HepG2 (cell line): Measurements from ENCODE around the gene DLX3. TPM values are rescaled to one million over a fixed set of nuclear protein-coding genes. Genes with fewer than 3 reads are reported as not detected.

ENCODE experiments used
- ATAC-seq: fragments of 200-7000 bp; cut with Tn5 transposase; 3 replicates; pipeline ENCODE4 v1.9.1; 2020; ENCODE audit warnings: mild to moderate bottlenecking, moderate library complexity
- BruUV-seq: library from RNA; stranded (reverse); fragments of 400-500 nt; replicated peaks from 2 replicates; lab custom pipeline; 2021; lab: Mats Ljungman, UMichigan
- CTCF ChIA-PET: fragments of 300-600 bp; formaldehyde crosslinking; extraction: SDS; loops from one replicate; lab custom pipeline; 2021; ENCODE audit warnings: low total read pairs, inconsistent platforms, low intra/inter-chr PET ratio; lab: Yijun Ruan, JAX
- POLR2A ChIA-PET: fragments of 350-600 bp; sonication (Branson Sonifier 250); formaldehyde crosslinking; loops from one replicate; lab custom pipeline; 2020; ENCODE audit warnings: antibody characterized with exemption, inconsistent platforms; lab: Yijun Ruan, JAX
- DNase-seq: peaks from one replicate; pipeline ENCODE4 v3.0.0-alpha.2; 2015; ENCODE audit warnings: low spot score
- FAIRE-seq: peaks from 3 replicates; lab custom pipeline; 2011; peaks lifted over from hg19 to GRCh38; lab: Jason Lieb, UNC
- H2AFZ ChIP-seq: one replicate; pipeline ENCODE4 v1.6.1; 2011; ENCODE audit warnings: low read length, inconsistent platforms
- H3K27ac ChIP-seq: fragments of 300-600 bp; 3 replicates; pipeline ENCODE4 v1.8.0; 2011; ENCODE audit warnings: mixed run types, mild to moderate bottlenecking, mixed read lengths, low read length, inconsistent platforms; ENCODE audit not compliant: insufficient read depth; ENCODE audit errors: extremely low read length
- H3K27me3 ChIP-seq, 2 experiments: fragments of 200-600 bp in 1 of 2; 2 replicates in 1 of 2; 3 replicates in 1 of 2; pipeline versions ENCODE4 v1.6.0 to v1.8.0; 2011; ENCODE audit warnings: low read length in 2 of 2, mild to moderate bottlenecking in 2 of 2, moderate library complexity in 2 of 2, inconsistent platforms in 1 of 2; ENCODE audit not compliant: insufficient read depth in 2 of 2, control insufficient read depth in 1 of 2
- H3K36me3 ChIP-seq, 2 experiments: fragments of 200-600 bp in 1 of 2; replicated peaks in 1 of 2; 2 replicates in 1 of 2; 3 replicates in 1 of 2; pipeline versions ENCODE4 v1.5.1 to v1.8.0; 2011; ENCODE audit warnings: low read length in 2 of 2, inconsistent platforms in 1 of 2; ENCODE audit not compliant: insufficient read depth in 2 of 2, control insufficient read depth in 1 of 2
- H3K4me1 ChIP-seq: 2 replicates; pipeline ENCODE4 v1.5.1; 2012; ENCODE audit warnings: low read length, inconsistent platforms; ENCODE audit not compliant: insufficient read depth
- H3K4me2 ChIP-seq: 2 replicates; pipeline ENCODE4 v1.6.0; 2011; ENCODE audit warnings: low read depth, low read length, inconsistent platforms
- H3K4me3 ChIP-seq, 3 experiments: fragments of 200-600 bp in 1 of 3; sonication (generic), shearing (Covaris generic) in 1 of 3; replicated peaks in 1 of 3; 2 replicates each; pipeline ENCODE4 v1.5.1; 2011 to 2016; ENCODE audit warnings: low read length in 3 of 3, inconsistent platforms in 2 of 3, low read depth in 2 of 3, mild to moderate bottlenecking in 2 of 3, control low read depth in 1 of 3, mixed read lengths in 1 of 3; ENCODE audit not compliant: insufficient read depth in 1 of 3
- H3K79me2 ChIP-seq: one replicate; pipeline ENCODE4 v1.6.1; 2011; ENCODE audit warnings: low read length, inconsistent platforms; ENCODE audit not compliant: insufficient read depth
- H3K9ac ChIP-seq: 2 replicates; pipeline ENCODE4 v1.6.0; 2011; ENCODE audit warnings: mild to moderate bottlenecking, low read depth, low read length, inconsistent platforms; ENCODE audit not compliant: insufficient read depth
- H3K9me3 ChIP-seq: 2 replicates; pipeline ENCODE4 v1.5.1; 2012; ENCODE audit warnings: mild to moderate bottlenecking, low read length
- H4K20me1 ChIP-seq: 2 replicates; pipeline ENCODE4 v1.6.0; 2011; ENCODE audit warnings: inconsistent platforms, mild to moderate bottlenecking, low read length, moderate library complexity; ENCODE audit not compliant: insufficient read depth
- JARID2 ChIP-seq: sonication (generic); formaldehyde crosslinking; IDR thresholded peaks from 2 replicates; pipeline ENCODE4 v1.8.1; 2023; ENCODE audit warnings: missing genetic modification reagents, inconsistent platforms; ENCODE audit not compliant: insufficient replicate concordance
- LCORL ChIP-seq, 2 experiments: fragments of 450-650 bp in 1 of 2; sonication (generic) in 1 of 2; formaldehyde crosslinking in 1 of 2; IDR thresholded peaks; 2 replicates each; pipeline versions ENCODE4 v1.5.0 to v1.6.1; 2017 to 2020; ENCODE audit warnings: antibody characterized with exemption in 1 of 2, missing genetic modification reagents in 1 of 2
- MAFK ChIP-seq, 2 experiments: IDR thresholded peaks in 1 of 2; conservative IDR thresholded peaks in 1 of 2; 2 replicates each; pipeline ENCODE4 v1.6.1; 2011; ENCODE audit warnings: improper control_type of control experiment in 2 of 2, low read length in 2 of 2
- MNT ChIP-seq: fragments of 450-650 bp; IDR thresholded peaks from 2 replicates; pipeline ENCODE4 v1.6.1; 2016
- RAD21 ChIP-seq: fragments of 450-650 bp; formaldehyde crosslinking; IDR thresholded peaks from 2 replicates; pipeline ENCODE4 v1.5.0; 2020; ENCODE audit warnings: mild to moderate bottlenecking
- SKIL ChIP-seq: sonication (generic); formaldehyde crosslinking; IDR thresholded peaks from 2 replicates; pipeline ENCODE4 v1.8.0; 2022; ENCODE audit warnings: missing genetic modification reagents, mild to moderate bottlenecking, moderate library complexity, borderline replicate concordance
- ZBTB4 ChIP-seq: sonication (generic); formaldehyde crosslinking; IDR thresholded peaks from 2 replicates; pipeline ENCODE4 v1.4.0; 2020; ENCODE audit warnings: missing genetic modification reagents, mild to moderate bottlenecking, borderline replicate concordance
- ZBTB8A ChIP-seq: sonication (generic); formaldehyde crosslinking; IDR thresholded peaks from 2 replicates; pipeline ENCODE4 v1.4.0; 2020; ENCODE audit warnings: mild to moderate bottlenecking, low read depth, missing genetic modification reagents, borderline replicate concordance
- ZNF616 ChIP-seq: sonication (generic); formaldehyde crosslinking; IDR thresholded peaks from 2 replicates; pipeline ENCODE4 v1.5.0; 2020; ENCODE audit warnings: low read depth, mild to moderate bottlenecking, missing genetic modification reagents
- ZNF788 ChIP-seq: sonication (generic); formaldehyde crosslinking; IDR thresholded peaks from 2 replicates; pipeline ENCODE4 v1.5.0; 2020; ENCODE audit warnings: mild to moderate bottlenecking, missing genetic modification reagents, borderline replicate concordance
- ZNF816 ChIP-seq: sonication (generic); formaldehyde crosslinking; IDR thresholded peaks from 2 replicates; pipeline ENCODE4 v1.8.0; 2022; ENCODE audit warnings: missing genetic modification reagents, mild to moderate bottlenecking, borderline replicate concordance
- WGBS: methylation state at CpG from one replicate; pipeline ENCODE4 v1.1.6; 2017; ENCODE audit warnings: low lambda C conversion rate; 5-methylcytosine and 5-hydroxymethylcytosine counted together
- in situ Hi-C: cut with HindIII; loops from 2 replicates; pipeline ENCODE4 v1.10.0; 2017; ENCODE audit warnings: low pct_unique_long_range_greater_than_20kb; ENCODE audit not compliant: extremely low pct_ligation_motif_present
- intact Hi-C: fragments of 100-400 bp; cut with micrococcal nuclease; formaldehyde crosslinking; loops from one replicate; pipeline ENCODE4 v1.10.0; 2022; ENCODE audit not compliant: unreplicated experiment
- polyA plus RNA-seq, 8 experiments: library from polyadenylated mRNA; depleted of rRNA in 3 of 8; stranded (reverse) in 7 of 8; unstranded in 1 of 8; fragments of >200 nt; fragmentation: Illumina TruSeq in 4 of 8; extraction: Trizol in 4 of 8; gene quantifications; 2 replicates each; pipeline versions ENCODE4 v1.2.1 to v1.2.3, GENCODE V29; 2011 to 2016; ENCODE audit warnings: low read depth in 4 of 8, missing spikeins in 1 of 8, mixed read lengths in 1 of 8; ENCODE audit not compliant: insufficient read depth in 1 of 8
- total RNA-seq, 5 experiments: library from RNA; depleted of rRNA; stranded (reverse); fragments of >200 nt; fragmentation: Illumina TruSeq; extraction: Trizol; gene quantifications; 2 replicates each; pipeline ENCODE4 v1.2.3, GENCODE V29; 2016; ENCODE audit warnings: low read depth in 1 of 5

Gene DLX3
- total and polyA plus RNA-seq, 2 of the 13 experiments (the other 11 are each of a cell fraction or from before 2014, with no cell fraction given), result 0.03 TPM; not detected in 1

GRCh38 chr17:50023520-50023919 lies 28.5 kb upstream of the DLX3 start:
- Histone ChIP-seq H2AFZ (no peak overlapping the region), H3K4me3 (no peak overlapping the region), H3K9ac (no peak overlapping the region), H3K79me2 (no peaks in the 10 kb centered on the region), H3K9me3 (no peaks in the 10 kb centered on the region), H3K27ac (no peak overlapping the region), H4K20me1 (no peaks in the 10 kb centered on the region), H3K4me1 (peaks cover 12% of the 10 kb centered on the region), H3K27me3 (no peaks in the 10 kb centered on the region; a peak in 1 of 5 replicates), H3K36me3 (no peaks in the 10 kb centered on the region), H3K4me2 (no peak overlapping the region)
- 63% methylated on average over 8 of the region's 8 CpGs for WGBS
- TF ChIP-seq ZBTB4 (CRISPR knock-in tag) (no peak), LCORL (IDR thresholded peaks at IDR 0.05) (no peak), LCORL (CRISPR knock-in tag; IDR thresholded peaks at IDR 0.05) (no peak), JARID2 (CRISPR knock-in tag) (no peak), ZBTB8A (CRISPR knock-in tag) (no peak), ZNF788 (CRISPR knock-in tag) (no peak), SKIL (0 out of 2 replicates have a peak, but pooled peaks have one; percentile 21), MNT (peak; percentile 58), ZNF816 (CRISPR knock-in tag) (no peak), ZNF616 (CRISPR knock-in tag) (0 out of 2 replicates have a peak, but pooled peaks have one; percentile 47), MAFK (conservative IDR thresholded peaks at IDR 0.05 in 1 of 2, IDR thresholded peaks at IDR 0.05 in 1 of 2; ENCODE audit: low read length in 2 of 2) (no peak), RAD21 (CRISPR knock-in tag) (no peak)
- FAIRE-seq, result no peak
- no peak for DNase-seq
- POLR2A ChIA-PET, result no interaction called here
- in situ Hi-C loops, result no loop called here
- intact Hi-C loops, result no loop called here
- CTCF ChIA-PET, result no interaction called here
- no peak for ATAC-seq
- no TSS peak for BruUV-seq
